ENCODE measurements around the gene AKAP1. TPM values are rescaled to one million over a fixed set of nuclear protein-coding genes. Genes with fewer than 3 reads are reported as not detected.

AKAP1 gene
- total and polyA plus RNA-seq, 2 of the 8 experiments (the other 6 are each of a cell fraction or from before 2014, with no cell fraction given), result 120 to 156 TPM

GRCh38 chr17:57151798-57152197 lies 66.8 kb downstream of the AKAP1 start:
- DNase-seq (ENCODE audit: low read depth in 1 of 2, low spot score in 2 of 2) (no peak), FAIRE-seq (no peak)
- H3K14ac ChIP-seq (ENCODE audit: insufficient read length), result no peak overlapping the region
- no peak overlapping the region for H2BK20ac ChIP-seq (ENCODE audit: low read length)
- no peak overlapping the region for H3K4me3 ChIP-seq (ENCODE audit: extremely low read depth in 1 of 4, insufficient read depth in 2 of 4, low read depth in 3 of 4, low read length in 4 of 4)
- H4K8ac ChIP-seq (ENCODE audit: extremely low read depth, insufficient read depth, low read length), result no peak overlapping the region
- no peaks in the 10 kb centered on the region for H3K27me3 ChIP-seq (replicated peaks in 1 of 4; ENCODE audit: control insufficient read depth in 3 of 4, extremely low read depth in 1 of 4, insufficient read depth in 3 of 4, low read length in 3 of 4)
- H2AK5ac ChIP-seq (ENCODE audit: low read depth, low read length), result no peak overlapping the region
- no peaks in the 10 kb centered on the region for H4K20me1 ChIP-seq (replicated peaks in 1 of 2; ENCODE audit: control insufficient read depth in 1 of 2, insufficient read depth in 2 of 2, low read length in 2 of 2)
- H3K36me3 ChIP-seq (ENCODE audit: control insufficient read depth in 2 of 4, insufficient read depth in 4 of 4, low read length in 3 of 4), result no peaks in the 10 kb centered on the region
- no peak overlapping the region for H3K27ac ChIP-seq (ENCODE audit: low read depth, low read length)
- no peak overlapping the region for H3K9ac ChIP-seq (replicated peaks in 1 of 4; ENCODE audit: extremely low read depth in 1 of 4, low read depth in 3 of 4, low read length in 3 of 4)
- H4K5ac ChIP-seq (ENCODE audit: insufficient read length, low read depth, low read length), result no peak overlapping the region
- H3K23ac ChIP-seq (ENCODE audit: insufficient read length), result no peak overlapping the region
- H3K56ac ChIP-seq (replicated peaks; ENCODE audit: insufficient read length, low read depth, low read length), result no peak overlapping the region
- CTCF ChIA-PET (ENCODE audit: partially characterized antibody), result no interaction called here
- H2BK120ac ChIP-seq (replicated peaks; ENCODE audit: low read depth, low read length), result no peak overlapping the region
- WGBS, 2 experiments (ENCODE audit: extremely low coverage in 1 of 2, insufficient coverage in 1 of 2, insufficient read length in 1 of 2, insufficient replicate concordance in 2 of 2, low coverage in 1 of 2, low lambda C conversion rate in 2 of 2, missing lambda C conversion rate in 1 of 2), result 89% methylated on average over 10 of the region's 10 CpGs; no CpG with 5 or more reads in 1 of the 2 experiments
- H2BK15ac ChIP-seq (ENCODE audit: low read length), result no peak overlapping the region
- no peaks in the 10 kb centered on the region for H3K23me2 ChIP-seq (ENCODE audit: low read depth, low read length)
- H3K9me3 ChIP-seq (ENCODE audit: insufficient read depth in 2 of 2, low read depth in 1 of 2, low read length in 1 of 2), result peaks cover 0 to 4% of the 10 kb centered on the region in 2 experiments; a peak in 1 of 4 replicates
- no peak overlapping the region for H2BK5ac ChIP-seq (ENCODE audit: low read depth, low read length)
- TF ChIP-seq GTF2F1 (IDR thresholded peaks at IDR 0.05; ENCODE audit: borderline replicate concordance, low read depth, low read length), result no peak
- TF ChIP-seq ZNF274 (IDR thresholded peaks at IDR 0.05; ENCODE audit: borderline replicate concordance, extremely low read depth, low read length), result peak; percentile 52; the same call in 1 of the 2 replicates
- no peak for TF ChIP-seq KDM1A (IDR thresholded peaks at IDR 0.05; ENCODE audit: borderline replicate concordance, low read length)
- H2BK12ac ChIP-seq (ENCODE audit: low read depth, low read length), result no peak overlapping the region
- no peaks in the 10 kb centered on the region for H3K79me1 ChIP-seq (ENCODE audit: low read depth, low read length)
- H2AFZ ChIP-seq (ENCODE audit: low read length), result no peak overlapping the region
- H3K79me2 ChIP-seq (ENCODE audit: control insufficient read depth in 1 of 2, insufficient read depth in 2 of 2, low read length in 2 of 2), result no peaks in the 10 kb centered on the region
- no peak overlapping the region for H3K18ac ChIP-seq (ENCODE audit: extremely low read depth, low read length)
- H4K91ac ChIP-seq (replicated peaks; ENCODE audit: insufficient read length, low read length), result no peak overlapping the region
- H3K4ac ChIP-seq (replicated peaks; ENCODE audit: insufficient read length, low read depth, low read length), result no peak overlapping the region
- POLR2A ChIA-PET (ENCODE audit: partially characterized antibody), result no interaction called here
- H3K4me2 ChIP-seq (ENCODE audit: insufficient read depth in 1 of 2, low read depth in 2 of 2, low read length in 2 of 2), result no peak overlapping the region
- H3K4me1 ChIP-seq (replicated peaks in 1 of 4; ENCODE audit: control insufficient read depth in 3 of 4, insufficient read depth in 4 of 4, low read length in 3 of 4), result no peaks in the 10 kb centered on the region

All from H1 (cell line).